ENCODE measurements around the gene PROM2. TPM values are rescaled to one million over a fixed set of nuclear protein-coding genes. Genes with fewer than 3 reads are reported as not detected.
A peak's percentile ranks its signal among the peaks of the same experiment; 100 is the strongest.

The PROM2 gene
- total RNA-seq, 1 donor from 2014 or later = 18.5 TPM

GRCh38 chr2:95313296-95314131 is 39.3 kb downstream of the PROM2 start:
- TF ChIP-seq CTCF (conservative IDR thresholded peaks at IDR 0.05) = no peak
- Mint-ChIP-seq H3K27me3 (peaks cover 4% of the 10 kb centered on the region), H3K9me3 (no peaks in the 10 kb centered on the region), H3K36me3 (no peaks in the 10 kb centered on the region), H3K4me3 (no peak overlapping the region), H3K27ac (peak overlapping the region; percentile 18), H3K4me1 (ENCODE audit: unreplicated experiment) (peaks cover 16% of the 10 kb centered on the region)
- no peak for DNase-seq (ENCODE audit: extremely low spot score, unreplicated experiment)

DNA sequence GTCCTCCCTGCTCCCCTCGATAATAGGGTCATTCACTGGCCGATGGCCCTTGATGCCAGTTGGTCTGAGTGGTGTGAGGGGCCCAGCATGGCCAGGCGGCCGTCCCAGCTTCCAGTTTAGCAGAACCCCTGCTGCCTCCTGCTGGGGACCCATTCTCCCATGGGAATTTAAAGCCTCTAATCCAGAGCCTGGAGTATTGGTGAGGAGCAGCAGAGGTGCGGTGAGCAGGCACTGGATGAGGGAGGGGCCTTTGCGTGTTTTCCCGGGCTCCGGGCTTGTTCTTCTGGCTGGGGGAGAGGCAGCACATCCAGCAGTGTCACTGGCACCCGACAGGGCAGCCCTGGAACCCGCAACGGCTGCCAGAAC is 40.3 kb downstream of the PROM2 start:
- no peak for TF ChIP-seq CTCF (conservative IDR thresholded peaks at IDR 0.05)
- Mint-ChIP-seq H3K27ac (peak overlapping the region; percentile 33), H3K27me3 (peaks cover 5% of the 10 kb centered on the region)

DNA sequence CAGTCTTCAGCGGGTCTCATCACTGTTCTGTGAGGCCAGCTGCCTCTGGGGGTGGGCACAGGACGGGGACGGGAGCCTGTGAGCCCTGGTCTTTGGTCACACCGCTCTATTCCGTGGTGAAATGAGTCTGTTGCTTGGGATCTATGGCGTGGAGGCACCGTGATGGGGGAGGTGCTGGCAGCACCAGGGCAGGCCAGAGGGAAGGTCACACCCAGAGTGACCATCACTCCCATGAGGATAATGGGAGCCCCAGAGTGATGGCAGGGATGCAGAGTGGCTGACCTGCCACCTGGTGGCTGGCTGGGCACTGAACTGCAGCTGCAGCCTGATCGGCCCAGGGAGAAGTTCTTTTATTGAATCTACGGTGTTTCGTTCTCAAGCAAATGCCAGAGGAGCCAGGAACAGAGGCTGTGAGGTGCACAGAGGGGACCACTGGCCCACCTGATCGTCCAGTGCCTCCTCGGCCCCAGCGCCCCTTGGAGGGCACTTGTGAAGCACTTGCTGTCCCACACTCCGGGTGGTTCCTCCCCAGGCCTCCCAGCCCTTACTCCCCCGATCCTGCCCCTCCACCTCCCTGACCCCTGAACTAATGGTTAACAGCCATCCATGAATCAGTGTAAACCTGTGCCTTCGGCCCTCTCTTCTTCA is 40.8 kb downstream of the PROM2 start:
- Mint-ChIP-seq H3K27ac (peak overlapping the region; percentile 33), H3K9me3 (no peaks in the 10 kb centered on the region), H3K4me3 (no peak overlapping the region), H3K36me3 (no peaks in the 10 kb centered on the region), H3K4me1 (ENCODE audit: unreplicated experiment) (peaks cover 16% of the 10 kb centered on the region), H3K27me3 (peaks cover 5% of the 10 kb centered on the region)
- DNase-seq (ENCODE audit: extremely low spot score, unreplicated experiment) = no peak
- peak; percentile 75 for TF ChIP-seq CTCF (conservative IDR thresholded peaks at IDR 0.05)

More for the DNA sequence above, 40.3 kb downstream of the PROM2 start:
- DNase-seq (ENCODE audit: extremely low spot score, unreplicated experiment) = no peak
- H3K36me3 Mint-ChIP-seq = no peaks in the 10 kb centered on the region
- H3K9me3 Mint-ChIP-seq = no peaks in the 10 kb centered on the region
- H3K4me3 Mint-ChIP-seq = no peak overlapping the region
- peaks cover 16% of the 10 kb centered on the region for H3K4me1 Mint-ChIP-seq (ENCODE audit: unreplicated experiment)

- H3K4me1 Mint-ChIP-seq (ENCODE audit: unreplicated experiment) = peaks cover 16% of the 10 kb centered on the region
- no peaks in the 10 kb centered on the region for H3K9me3 Mint-ChIP-seq
- H3K27me3 Mint-ChIP-seq = peaks cover 5% of the 10 kb centered on the region
- H3K4me3 Mint-ChIP-seq = no peak overlapping the region
- no peak for TF ChIP-seq CTCF (conservative IDR thresholded peaks at IDR 0.05)
- DNase-seq (ENCODE audit: extremely low spot score, unreplicated experiment) = no peak
- no peaks in the 10 kb centered on the region for H3K36me3 Mint-ChIP-seq
- no peak overlapping the region for H3K27ac Mint-ChIP-seq
These were observed 41.7 kb downstream of the PROM2 start for GRCh38 chr2:95315801-95316411.

GRCh38 chr2:95316466-95317122 is 42.3 kb downstream of the PROM2 start:
- no peak for TF ChIP-seq CTCF (conservative IDR thresholded peaks at IDR 0.05)
- peaks cover 5% of the 10 kb centered on the region for H3K27me3 Mint-ChIP-seq
- no peak overlapping the region for H3K27ac Mint-ChIP-seq
- H3K36me3 Mint-ChIP-seq = no peaks in the 10 kb centered on the region
- no peak for DNase-seq (ENCODE audit: extremely low spot score, unreplicated experiment)
- peaks cover 23% of the 10 kb centered on the region for H3K4me1 Mint-ChIP-seq (ENCODE audit: unreplicated experiment)
- H3K4me3 Mint-ChIP-seq = peak overlapping the region; percentile 47
- no peaks in the 10 kb centered on the region for H3K9me3 Mint-ChIP-seq
